GM18519 (cell line): Measurements from ENCODE around the gene PREX1.
"Not testable (repeated sequence)": the region's sequence is repeated elsewhere in the genome, so short reads cannot be mapped to it uniquely, and the experiment has no call there.

Source experiments
- ATAC-seq: cut with Tn5 transposase; IDR thresholded peaks from one replicate; pipeline ENCODE4 v1.9.1; 2021; ENCODE audit warnings: mild to moderate bottlenecking, moderate library complexity; ENCODE audit not compliant: unreplicated experiment, low FRiP score

The PREX1 gene

GRCh38 chr20:48826480-48826879 lies 1.3 kb downstream of the PREX1 start:
- ATAC-seq = not testable (repeated sequence)

GRCh38 chr20:48826069-48826468 lies 1.7 kb downstream of the PREX1 start:
- ATAC-seq = no peak

GRCh38 chr20:48825566-48825920 lies 2.3 kb downstream of the PREX1 start:
- ATAC-seq = no peak

- no peak for ATAC-seq
Observed at GRCh38 chr20:48824830-48825565, 2.8 kb downstream of the PREX1 start.

- ATAC-seq = no peak
Observed at GRCh38 chr20:48823960-48824498, 3.8 kb downstream of the PREX1 start.

- no peak for ATAC-seq
Observed at GRCh38 chr20:48823476-48823875, 4.3 kb downstream of the PREX1 start.

GRCh38 chr20:48822879-48823385 lies 4.9 kb downstream of the PREX1 start:
- no peak for ATAC-seq

- no peak for ATAC-seq
Observed at GRCh38 chr20:48822178-48822577, 5.6 kb downstream of the PREX1 start.

GRCh38 chr20:48821261-48821920 lies 6.4 kb downstream of the PREX1 start:
- no peak for ATAC-seq

GRCh38 chr20:48820649-48820973 lies 7.2 kb downstream of the PREX1 start:
- no peak for ATAC-seq

GRCh38 chr20:48819821-48820648 lies 7.8 kb downstream of the PREX1 start:
- no peak for ATAC-seq

GRCh38 chr20:48819089-48819488 lies 8.7 kb downstream of the PREX1 start:
- ATAC-seq = no peak

- no peak for ATAC-seq
Observed at GRCh38 chr20:48818481-48818987, 9.3 kb downstream of the PREX1 start.

GRCh38 chr20:48818031-48818370 lies 9.8 kb downstream of the PREX1 start:
- no peak for ATAC-seq

- no peak for ATAC-seq
Observed at GRCh38 chr20:48817367-48818030, 10.3 kb downstream of the PREX1 start.

- no peak for ATAC-seq
Observed at GRCh38 chr20:48816282-48817205, 11.3 kb downstream of the PREX1 start.

- no peak for ATAC-seq
Observed at GRCh38 chr20:48815537-48815936, 12.3 kb downstream of the PREX1 start.

- no peak for ATAC-seq
Observed at GRCh38 chr20:48814633-48815032, 13.2 kb downstream of the PREX1 start.

- no peak for ATAC-seq
Observed at GRCh38 chr20:48813930-48814546, 13.8 kb downstream of the PREX1 start.
